ENCODE data around the gene SSR1. TPM values are rescaled to one million over a fixed set of nuclear protein-coding genes. Genes with fewer than 3 reads are reported as not detected.
A peak's percentile ranks its signal among the peaks of the same experiment; 100 is the strongest.

SSR1 gene
- total and polyA plus RNA-seq, 2 of the 13 experiments (the other 11 are each of a cell fraction or from before 2014, with no cell fraction given): 203 to 243 TPM

GRCh38 chr6:7236306-7237209, 76.4 kb downstream of the SSR1 start (continued):
- no peak for TF ChIP-seq HINFP (CRISPR knock-in tag; IDR thresholded peaks at IDR 0.05; ENCODE audit: low read depth)
- no peak for TF ChIP-seq MAFF (IDR thresholded peaks at IDR 0.05; ENCODE audit: low read depth, low read length)
- TF ChIP-seq ZNF7 (CRISPR knock-in tag; IDR thresholded peaks at IDR 0.05): peak; percentile 87
- no peak for TF ChIP-seq RNF2 (conservative IDR thresholded peaks at IDR 0.05; ENCODE audit: low read depth)
- TF ChIP-seq AHDC1 (CRISPR knock-in tag; IDR thresholded peaks at IDR 0.05; ENCODE audit: borderline replicate concordance): 0 out of 2 replicates have a peak, but pooled peaks have one; percentile 33
- TF ChIP-seq FOXA1 (IDR thresholded peaks at IDR 0.05): 0 out of 2 replicates have a peak, but pooled peaks have one; percentile 15
- TF ChIP-seq FOXA1 (CRISPR knock-in tag; IDR thresholded peaks at IDR 0.05): 0 out of 2 replicates have a peak, but pooled peaks have one; percentile 15
- TF ChIP-seq NAIF1 (CRISPR knock-in tag; IDR thresholded peaks at IDR 0.05; ENCODE audit: borderline replicate concordance): no peak
- TF ChIP-seq IKZF4 (CRISPR knock-in tag; IDR thresholded peaks at IDR 0.05; ENCODE audit: borderline replicate concordance, low read depth, not compliant biosample characterization): no peak
- TF ChIP-seq PAXIP1 (CRISPR knock-in tag; conservative IDR thresholded peaks at IDR 0.05): peak; percentile 15; the same call in 1 of the 2 replicates
- no peak for TF ChIP-seq ZNF354B (CRISPR knock-in tag; IDR thresholded peaks at IDR 0.05)
